ENCODE results near the gene PIEZO2. TPM values are rescaled to one million over a fixed set of nuclear protein-coding genes. Genes with fewer than 3 reads are reported as not detected.

Gene PIEZO2
- total RNA-seq, 2 experiments from 2014 or later, result not detected

- Mint-ChIP-seq H3K36me3 (no peaks in the 10 kb centered on the region), H3K27me3 (peaks cover 42% of the 10 kb centered on the region), H3K4me3 (no peak overlapping the region), H3K9me3 (no peaks in the 10 kb centered on the region), H3K4me1 (peaks cover 2% of the 10 kb centered on the region), H3K27ac (no peak overlapping the region)
- no peak for DNase-seq
Observed at GRCh38 chr18:10826400-10826799, 323.0 kb downstream of the PIEZO2 start.

DNA sequence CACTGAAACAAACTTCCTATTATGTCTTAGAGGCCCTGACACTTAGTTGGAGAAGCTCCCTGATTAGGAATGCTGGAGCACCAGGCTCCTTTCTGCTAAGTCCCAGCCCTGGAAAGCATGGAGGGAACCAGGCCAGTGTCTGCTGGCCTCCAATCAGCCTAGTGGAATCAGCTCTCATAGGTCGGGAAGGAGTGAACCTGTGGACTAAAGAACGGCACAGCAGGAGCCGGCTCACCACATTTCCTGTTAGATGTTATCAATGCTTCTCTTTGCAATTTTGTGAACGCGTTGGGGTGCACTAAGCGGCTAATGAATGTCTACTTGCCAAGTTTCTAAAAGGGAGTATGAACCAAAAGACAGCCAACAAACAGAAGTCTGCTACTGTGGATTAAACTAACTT, 326.9 kb downstream of the PIEZO2 start:
- no peak overlapping the region for H3K4me3 Mint-ChIP-seq
- H3K27me3 Mint-ChIP-seq, result peaks cover 31% of the 10 kb centered on the region
- H3K36me3 Mint-ChIP-seq, result no peaks in the 10 kb centered on the region
- no peak overlapping the region for H3K27ac Mint-ChIP-seq
- H3K4me1 Mint-ChIP-seq, result peaks cover 2% of the 10 kb centered on the region
- H3K9me3 Mint-ChIP-seq, result peaks cover 7% of the 10 kb centered on the region
- DNase-seq, result no peak

DNA sequence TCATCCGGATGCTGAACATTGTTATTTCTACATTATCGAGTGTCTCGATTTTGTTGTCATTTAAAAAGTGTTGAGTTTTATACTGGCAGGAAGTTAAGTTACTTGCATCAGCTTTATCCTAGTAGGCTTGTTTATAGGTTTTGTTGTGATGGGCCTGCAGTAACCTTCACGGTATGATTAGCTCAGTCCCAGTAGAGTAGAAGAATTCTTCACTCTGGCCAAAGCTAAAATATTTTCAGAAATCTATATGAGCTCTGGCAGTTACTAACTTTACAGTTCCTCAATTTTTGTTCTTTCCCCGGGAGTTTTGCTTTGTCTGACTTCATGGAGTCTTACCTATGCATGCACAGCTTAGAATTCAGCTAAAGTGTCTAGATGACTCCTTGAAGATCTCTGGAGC, 328.7 kb downstream of the PIEZO2 start:
- Mint-ChIP-seq H3K36me3 (no peaks in the 10 kb centered on the region), H3K27ac (no peak overlapping the region), H3K4me3 (no peak overlapping the region), H3K4me1 (peaks cover 2% of the 10 kb centered on the region), H3K27me3 (peaks cover 20% of the 10 kb centered on the region), H3K9me3 (peaks cover 7% of the 10 kb centered on the region)
- DNase-seq, result no peak

GRCh38 chr18:10814336-10814735, 335.0 kb downstream of the PIEZO2 start:
- no peak overlapping the region for H3K4me3 Mint-ChIP-seq
- no peaks in the 10 kb centered on the region for H3K27me3 Mint-ChIP-seq
- H3K36me3 Mint-ChIP-seq, result no peaks in the 10 kb centered on the region
- no peak overlapping the region for H3K27ac Mint-ChIP-seq
- H3K9me3 Mint-ChIP-seq, result no peaks in the 10 kb centered on the region
- no peak for DNase-seq
- H3K4me1 Mint-ChIP-seq, result no peaks in the 10 kb centered on the region

DNA sequence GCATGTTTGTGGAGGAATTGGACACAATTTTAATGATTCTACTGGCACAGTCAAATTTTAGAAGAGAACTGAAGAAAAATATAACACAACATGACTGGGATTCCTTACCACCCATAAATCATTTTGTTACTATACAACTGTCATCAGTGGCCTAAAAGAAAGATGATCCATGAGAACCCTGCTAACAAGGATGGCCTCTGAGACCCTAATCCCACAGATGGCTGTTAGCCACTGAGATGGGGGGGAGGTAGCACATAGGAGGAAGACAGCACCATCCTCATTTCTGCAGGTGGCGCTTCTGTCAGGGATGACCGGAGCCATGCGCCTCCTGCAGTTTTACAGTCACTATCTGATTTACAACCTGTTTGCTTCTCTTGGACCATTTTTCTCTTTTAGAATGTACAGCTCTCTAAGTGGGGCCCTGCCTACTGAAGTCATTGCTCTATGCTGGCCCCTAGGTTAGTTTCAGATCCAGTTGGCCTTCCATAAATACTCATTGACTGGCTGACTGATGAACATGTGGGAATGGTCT, 343.7 kb downstream of the PIEZO2 start:
- H3K9me3 Mint-ChIP-seq, result no peaks in the 10 kb centered on the region
- no peaks in the 10 kb centered on the region for H3K36me3 Mint-ChIP-seq
- no peaks in the 10 kb centered on the region for H3K4me1 Mint-ChIP-seq
- no peak for DNase-seq
- no peaks in the 10 kb centered on the region for H3K27me3 Mint-ChIP-seq
- H3K4me3 Mint-ChIP-seq, result no peak overlapping the region
- no peak overlapping the region for H3K27ac Mint-ChIP-seq

DNA sequence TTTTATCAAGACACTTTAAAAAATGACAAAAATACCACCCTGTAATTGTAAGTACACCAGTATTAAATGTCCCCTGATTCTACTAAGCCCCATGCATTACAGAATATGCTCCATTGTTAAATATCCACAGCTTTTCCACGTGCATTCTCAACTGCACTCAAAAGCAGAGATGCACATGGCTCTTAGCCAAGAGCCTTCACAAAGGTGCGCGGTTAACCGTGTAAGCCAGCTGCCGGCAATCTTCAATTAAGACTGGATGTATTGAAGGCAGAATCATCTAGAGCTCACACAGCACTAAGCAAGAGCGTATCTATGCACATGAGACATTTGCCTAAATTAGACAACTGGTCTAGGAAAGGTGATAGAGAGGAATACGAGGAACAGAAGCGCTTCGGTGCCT, 345.2 kb downstream of the PIEZO2 start:
- H3K27ac Mint-ChIP-seq, result no peak overlapping the region
- no peaks in the 10 kb centered on the region for H3K36me3 Mint-ChIP-seq
- H3K27me3 Mint-ChIP-seq, result no peaks in the 10 kb centered on the region
- no peak for DNase-seq
- H3K4me3 Mint-ChIP-seq, result no peak overlapping the region
- no peaks in the 10 kb centered on the region for H3K9me3 Mint-ChIP-seq
- H3K4me1 Mint-ChIP-seq, result no peaks in the 10 kb centered on the region

DNA sequence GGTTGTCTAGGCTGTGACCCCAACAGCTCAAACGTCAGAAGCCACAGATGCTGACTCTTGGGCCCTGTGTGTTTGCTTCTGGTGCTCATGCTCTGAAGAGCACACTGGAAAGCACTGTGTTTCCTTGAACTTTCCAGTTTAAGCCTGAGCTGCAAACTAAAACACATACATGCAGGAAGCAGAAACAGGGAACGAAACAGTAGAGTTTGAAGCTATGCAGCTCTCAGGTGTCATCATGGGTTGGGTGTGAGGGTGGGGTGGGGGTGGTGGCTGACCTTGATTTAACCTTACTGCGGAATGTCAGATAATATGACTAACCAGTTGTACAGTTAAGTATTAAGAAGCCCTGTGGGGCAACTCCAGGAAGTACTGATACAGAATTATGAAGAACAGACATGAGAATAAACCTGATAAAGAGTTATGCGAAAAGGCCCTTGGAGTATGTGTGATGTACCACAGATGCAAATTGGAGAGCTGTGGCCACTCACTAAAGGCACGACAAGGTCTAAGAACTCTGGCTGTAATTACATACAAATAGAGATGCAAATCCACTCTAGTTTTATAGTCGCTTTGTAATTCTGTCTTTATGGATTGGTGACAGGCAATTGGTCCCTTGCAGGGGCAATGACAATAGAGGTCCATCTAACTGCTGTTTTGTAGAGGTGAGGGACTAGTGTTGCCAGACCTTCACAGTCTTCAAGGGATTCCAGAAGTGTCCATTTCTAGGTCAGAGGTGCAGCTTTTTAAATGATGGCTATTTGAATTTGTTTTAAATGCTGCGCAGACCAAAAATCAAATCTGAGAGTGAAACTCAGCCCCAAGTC, 350.4 kb downstream of the PIEZO2 start:
- no peaks in the 10 kb centered on the region for H3K4me1 Mint-ChIP-seq
- H3K4me3 Mint-ChIP-seq, result no peak overlapping the region
- DNase-seq, result no peak
- no peaks in the 10 kb centered on the region for H3K36me3 Mint-ChIP-seq
- H3K27me3 Mint-ChIP-seq, result peaks cover 3% of the 10 kb centered on the region
- no peak overlapping the region for H3K27ac Mint-ChIP-seq
- no peaks in the 10 kb centered on the region for H3K9me3 Mint-ChIP-seq

- H3K9me3 Mint-ChIP-seq, result no peaks in the 10 kb centered on the region
- no peaks in the 10 kb centered on the region for H3K36me3 Mint-ChIP-seq
- DNase-seq, result no peak
- no peaks in the 10 kb centered on the region for H3K4me1 Mint-ChIP-seq
- no peak overlapping the region for H3K27ac Mint-ChIP-seq
- no peak overlapping the region for H3K4me3 Mint-ChIP-seq
- H3K27me3 Mint-ChIP-seq, result peaks cover 3% of the 10 kb centered on the region
Observed at GRCh38 chr18:10797896-10798295, 351.5 kb downstream of the PIEZO2 start.

GRCh38 chr18:10794771-10795170, 354.6 kb downstream of the PIEZO2 start:
- Mint-ChIP-seq H3K9me3 (no peaks in the 10 kb centered on the region), H3K27ac (no peak overlapping the region), H3K27me3 (peaks cover 15% of the 10 kb centered on the region), H3K4me3 (no peak overlapping the region), H3K4me1 (no peaks in the 10 kb centered on the region), H3K36me3 (no peaks in the 10 kb centered on the region)
- DNase-seq, result no peak

- no peaks in the 10 kb centered on the region for H3K4me1 Mint-ChIP-seq
- no peaks in the 10 kb centered on the region for H3K9me3 Mint-ChIP-seq
- H3K27me3 Mint-ChIP-seq, result peaks cover 20% of the 10 kb centered on the region
- H3K4me3 Mint-ChIP-seq, result no peak overlapping the region
- no peak overlapping the region for H3K27ac Mint-ChIP-seq
- H3K36me3 Mint-ChIP-seq, result no peaks in the 10 kb centered on the region
- no peak for DNase-seq
Observed at GRCh38 chr18:10793730-10794370, 355.5 kb downstream of the PIEZO2 start.

DNA sequence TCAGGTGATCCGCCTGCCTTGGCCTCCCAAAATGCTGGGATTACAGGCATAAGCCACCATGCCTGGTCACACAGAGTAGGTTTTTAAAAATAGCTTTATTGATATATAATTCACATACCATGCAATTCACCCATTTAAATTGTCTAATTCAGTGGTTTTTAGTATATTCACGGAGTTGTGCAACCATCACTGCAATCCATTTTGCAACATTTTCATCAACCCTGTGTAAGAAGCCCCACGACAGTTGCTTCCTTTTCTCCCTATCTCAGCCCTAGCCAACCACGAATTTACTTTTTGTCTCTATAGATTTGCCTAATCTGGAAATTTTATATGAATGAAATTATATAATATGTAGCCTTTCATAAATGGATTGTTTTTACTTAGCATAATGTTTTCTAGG, 357.2 kb downstream of the PIEZO2 start:
- Mint-ChIP-seq H3K4me3 (no peak overlapping the region), H3K27me3 (peaks cover 21% of the 10 kb centered on the region), H3K4me1 (peaks cover 2% of the 10 kb centered on the region), H3K36me3 (no peaks in the 10 kb centered on the region), H3K9me3 (no peaks in the 10 kb centered on the region), H3K27ac (no peak overlapping the region)
- DNase-seq, result no peak

DNA sequence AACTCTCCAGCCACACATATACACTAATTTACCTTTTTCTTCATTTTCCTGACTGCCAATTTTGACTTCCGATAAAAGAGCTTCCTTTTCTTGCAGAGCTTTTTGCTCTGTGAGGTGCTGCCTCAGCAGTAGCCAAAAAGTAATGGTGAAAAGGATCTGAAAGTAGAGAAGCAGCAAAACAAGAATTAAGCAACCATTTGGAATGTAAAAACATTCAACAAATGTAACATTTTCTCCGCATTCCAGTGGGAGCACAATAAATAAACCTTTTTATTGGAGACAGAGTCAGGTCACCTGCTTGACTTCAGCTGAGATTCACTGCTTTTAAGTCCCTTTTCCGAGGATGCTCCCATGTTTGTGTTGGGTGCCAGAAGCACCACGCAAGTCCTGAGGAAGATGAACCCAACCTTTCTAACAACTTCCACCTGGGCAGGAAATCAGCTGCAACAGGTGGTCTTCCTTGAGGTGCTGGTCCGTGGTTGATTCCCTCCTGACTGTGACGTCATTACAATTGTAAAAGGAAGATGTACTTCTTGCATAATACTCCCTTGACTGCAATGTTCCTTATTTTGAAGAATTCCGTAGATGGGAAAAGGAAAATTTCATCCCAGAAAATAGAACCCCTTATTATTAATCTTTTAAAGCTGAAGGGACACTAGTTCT, 358.1 kb downstream of the PIEZO2 start:
- H3K9me3 Mint-ChIP-seq, result no peaks in the 10 kb centered on the region
- no peaks in the 10 kb centered on the region for H3K36me3 Mint-ChIP-seq
- H3K4me3 Mint-ChIP-seq, result no peak overlapping the region
- H3K27me3 Mint-ChIP-seq, result peaks cover 21% of the 10 kb centered on the region
- no peak overlapping the region for H3K27ac Mint-ChIP-seq
- peaks cover 3% of the 10 kb centered on the region for H3K4me1 Mint-ChIP-seq
- no peak for DNase-seq

GRCh38 chr18:10789180-10789579, 360.2 kb downstream of the PIEZO2 start:
- peaks cover 35% of the 10 kb centered on the region for H3K27me3 Mint-ChIP-seq
- H3K4me3 Mint-ChIP-seq, result no peak overlapping the region
- H3K4me1 Mint-ChIP-seq, result peaks cover 3% of the 10 kb centered on the region
- no peak overlapping the region for H3K27ac Mint-ChIP-seq
- no peak for DNase-seq
- no peaks in the 10 kb centered on the region for H3K36me3 Mint-ChIP-seq
- no peaks in the 10 kb centered on the region for H3K9me3 Mint-ChIP-seq

- Mint-ChIP-seq H3K27ac (no peak overlapping the region), H3K4me3 (no peak overlapping the region), H3K9me3 (no peaks in the 10 kb centered on the region)
Observed at GRCh38 chr18:10787293-10787901, 362.0 kb downstream of the PIEZO2 start.

DNA sequence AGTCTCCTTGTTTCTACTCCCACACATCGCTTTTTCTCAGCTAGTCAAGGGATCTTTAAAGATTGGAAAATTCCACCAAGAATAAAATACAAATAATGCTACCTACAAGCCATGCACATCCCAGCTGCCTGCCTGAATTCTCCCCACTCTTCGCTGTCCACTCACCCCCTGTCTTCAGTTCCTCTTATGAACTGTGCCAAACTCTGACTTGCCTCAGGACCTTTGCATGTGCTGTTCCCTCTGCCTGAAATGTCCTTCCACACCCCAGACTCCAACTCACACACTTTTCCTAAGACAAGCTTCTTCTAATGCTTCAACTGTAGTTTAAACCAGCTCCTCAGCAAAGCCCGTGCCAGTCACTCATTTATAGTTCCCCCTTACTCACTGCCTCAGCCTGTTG, 363.6 kb downstream of the PIEZO2 start:
- no peak for DNase-seq
- H3K4me3 Mint-ChIP-seq, result no peak overlapping the region
- peaks cover 38% of the 10 kb centered on the region for H3K27me3 Mint-ChIP-seq
- no peaks in the 10 kb centered on the region for H3K36me3 Mint-ChIP-seq
- peaks cover 3% of the 10 kb centered on the region for H3K4me1 Mint-ChIP-seq
- H3K9me3 Mint-ChIP-seq, result no peaks in the 10 kb centered on the region
- H3K27ac Mint-ChIP-seq, result no peak overlapping the region

More at GRCh38 chr18:10787293-10787901, 362.0 kb downstream of the PIEZO2 start:
- no peaks in the 10 kb centered on the region for H3K36me3 Mint-ChIP-seq
- peaks cover 47% of the 10 kb centered on the region for H3K27me3 Mint-ChIP-seq
- H3K4me1 Mint-ChIP-seq, result peaks cover 3% of the 10 kb centered on the region
- DNase-seq, result peak; percentile 81
